Neutrophil (primary cell): ENCODE data around the gene ASPN.

Source experiments
- H3K27ac ChIP-seq: fragments of 200-600 bp; sonication (generic); 2 replicates; pipeline ENCODE4 v1.5.1; 2016; ENCODE audit warnings: mild to moderate bottlenecking, moderate library complexity
- H3K27me3 ChIP-seq: fragments of 200-600 bp; sonication (generic); 2 replicates; pipeline ENCODE4 v1.6.0; 2016; ENCODE audit warnings: mild to moderate bottlenecking
- H3K36me3 ChIP-seq: fragments of 200-600 bp; sonication (generic); 2 replicates; pipeline ENCODE4 v1.5.1; 2017
- H3K4me1 ChIP-seq, 2 experiments: fragments of 200-600 bp in 1 of 2; sonication (generic) in 1 of 2; 1 replicate in 1 of 2; 2 replicates in 1 of 2; pipeline versions ENCODE4 v1.5.1 to v1.6.1; 2013 to 2016; ENCODE audit warnings: low read depth in 1 of 2, low read length in 1 of 2, mild to moderate bottlenecking in 1 of 2, moderate library complexity in 1 of 2; ENCODE audit not compliant: control insufficient read depth in 1 of 2, insufficient read depth in 1 of 2
- H3K4me3 ChIP-seq, 2 experiments: fragments of 200-600 bp in 1 of 2; sonication (generic) in 1 of 2; 1 replicate in 1 of 2; 2 replicates in 1 of 2; pipeline ENCODE4 v1.5.1; 2013 to 2016; ENCODE audit warnings: low read depth in 1 of 2, low read length in 1 of 2, mild to moderate bottlenecking in 1 of 2, moderate library complexity in 1 of 2
- H3K9me3 ChIP-seq: fragments of 200-600 bp; sonication (generic); 2 replicates; pipeline ENCODE4 v1.5.1; 2016
- TF ChIP-seq, protein P1 (sequence below): fragments of 200-600 bp; sonication (generic); IDR thresholded peaks from 2 replicates; pipeline ENCODE4 v1.5.1; 2016; ENCODE audit warnings: antibody characterized with exemption

ASPN gene

DNA sequence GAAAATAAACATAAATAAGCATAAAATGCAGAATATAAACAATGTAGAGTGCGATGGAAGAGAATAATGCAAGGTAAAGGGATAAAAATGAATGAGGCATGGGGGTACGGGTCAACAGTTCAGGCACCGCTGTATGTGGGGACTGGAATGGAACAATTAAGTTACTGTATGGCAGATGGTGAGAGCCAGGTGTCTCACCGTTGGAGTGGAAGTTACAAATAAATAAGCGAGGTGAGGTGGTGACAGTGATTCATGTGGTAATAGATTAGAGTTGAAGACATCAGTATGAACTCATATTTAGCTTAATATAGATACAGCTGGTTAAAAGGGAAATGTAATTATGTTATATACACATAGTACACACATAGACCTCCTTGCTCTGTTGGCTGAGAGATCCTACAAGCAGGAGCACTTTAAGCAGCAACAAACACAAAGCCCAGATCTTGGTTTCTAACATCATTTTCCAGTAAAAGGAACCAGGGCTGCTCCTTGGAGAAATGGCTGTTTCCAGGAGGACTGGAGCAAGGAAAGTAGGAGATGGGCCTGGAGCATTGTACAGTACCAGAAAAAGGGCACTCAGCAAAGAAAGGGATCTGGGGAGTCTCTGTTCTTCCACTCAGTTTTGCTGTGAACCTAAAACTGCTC is 55.7 kb downstream of the ASPN start:
- Histone ChIP-seq H3K9me3 (no peaks in the 10 kb centered on the region), H3K36me3 (no peaks in the 10 kb centered on the region), H3K27ac (no peak overlapping the region), H3K4me3 (no peak overlapping the region), H3K4me1 (no peaks in the 10 kb centered on the region), H3K27me3 (no peaks in the 10 kb centered on the region)
- TF ChIP-seq, protein P1, sequence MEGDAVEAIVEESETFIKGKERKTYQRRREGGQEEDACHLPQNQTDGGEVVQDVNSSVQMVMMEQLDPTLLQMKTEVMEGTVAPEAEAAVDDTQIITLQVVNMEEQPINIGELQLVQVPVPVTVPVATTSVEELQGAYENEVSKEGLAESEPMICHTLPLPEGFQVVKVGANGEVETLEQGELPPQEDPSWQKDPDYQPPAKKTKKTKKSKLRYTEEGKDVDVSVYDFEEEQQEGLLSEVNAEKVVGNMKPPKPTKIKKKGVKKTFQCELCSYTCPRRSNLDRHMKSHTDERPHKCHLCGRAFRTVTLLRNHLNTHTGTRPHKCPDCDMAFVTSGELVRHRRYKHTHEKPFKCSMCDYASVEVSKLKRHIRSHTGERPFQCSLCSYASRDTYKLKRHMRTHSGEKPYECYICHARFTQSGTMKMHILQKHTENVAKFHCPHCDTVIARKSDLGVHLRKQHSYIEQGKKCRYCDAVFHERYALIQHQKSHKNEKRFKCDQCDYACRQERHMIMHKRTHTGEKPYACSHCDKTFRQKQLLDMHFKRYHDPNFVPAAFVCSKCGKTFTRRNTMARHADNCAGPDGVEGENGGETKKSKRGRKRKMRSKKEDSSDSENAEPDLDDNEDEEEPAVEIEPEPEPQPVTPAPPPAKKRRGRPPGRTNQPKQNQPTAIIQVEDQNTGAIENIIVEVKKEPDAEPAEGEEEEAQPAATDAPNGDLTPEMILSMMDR, result no peak

DNA sequence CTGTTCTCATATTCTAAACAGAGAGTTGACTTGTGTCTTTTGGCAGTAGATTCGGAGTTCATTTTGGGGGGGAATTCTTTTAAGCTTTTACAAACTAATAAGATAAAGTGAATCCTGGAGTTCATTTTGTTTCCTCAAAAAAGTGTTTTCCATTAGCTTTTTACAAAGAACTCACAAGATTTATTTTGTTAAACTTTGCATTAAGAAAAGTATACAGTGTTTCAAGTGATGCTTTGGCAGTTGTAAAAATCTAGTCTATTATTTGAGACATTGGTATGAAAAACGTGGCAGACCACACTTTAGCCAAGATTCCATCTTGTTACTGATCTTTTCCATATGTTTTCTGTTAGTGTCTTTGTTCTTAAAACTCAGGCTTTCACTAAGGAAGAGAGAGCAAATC is 56.8 kb downstream of the ASPN start:
- Histone ChIP-seq H3K36me3 (no peaks in the 10 kb centered on the region), H3K27ac (no peak overlapping the region), H3K27me3 (no peaks in the 10 kb centered on the region), H3K9me3 (no peaks in the 10 kb centered on the region), H3K4me1 (no peaks in the 10 kb centered on the region), H3K4me3 (no peak overlapping the region)
- TF ChIP-seq, protein P1, result no peak

GRCh38 chr9:92424340-92424739 is 58.0 kb downstream of the ASPN start, which contains the start of gene OMD:
TSS of gene OMD (minus strand) at chr9:92424471. CDS start at chr9:92417558, 6,913 bp downstream.
- no peaks in the 10 kb centered on the region for H3K9me3 ChIP-seq
- no peaks in the 10 kb centered on the region for H3K36me3 ChIP-seq
- no peaks in the 10 kb centered on the region for H3K4me1 ChIP-seq
- no peak within 1 kb of the TSS for H3K27ac ChIP-seq
- TF ChIP-seq, protein P1, result no peak
- no peaks in the 10 kb centered on the region for H3K27me3 ChIP-seq
- no peak within 1 kb of the TSS for H3K4me3 ChIP-seq

DNA sequence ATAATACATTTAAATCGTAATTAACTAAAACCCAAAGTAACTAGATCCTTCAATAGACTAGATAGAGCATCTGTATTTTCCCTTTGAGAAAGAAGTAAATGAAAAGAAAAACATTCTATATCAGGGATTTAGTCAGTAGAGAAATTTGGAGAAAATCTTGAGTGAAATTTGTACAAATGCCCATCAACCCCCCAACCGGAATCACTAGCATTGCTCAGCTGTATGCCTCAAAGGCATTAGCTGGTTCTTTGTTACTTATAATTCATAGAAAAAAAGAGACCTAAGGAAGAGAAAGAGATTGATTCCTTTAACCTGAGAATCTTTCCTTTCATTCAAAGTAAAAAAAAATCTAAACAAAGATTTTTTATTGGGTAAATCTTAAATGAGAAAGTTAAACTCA is 58.7 kb downstream of the ASPN start:
- Histone ChIP-seq H3K4me1 (no peaks in the 10 kb centered on the region), H3K9me3 (no peaks in the 10 kb centered on the region), H3K27ac (no peak overlapping the region), H3K4me3 (no peak overlapping the region), H3K36me3 (no peaks in the 10 kb centered on the region), H3K27me3 (no peaks in the 10 kb centered on the region)
- TF ChIP-seq, protein P1, result no peak

DNA sequence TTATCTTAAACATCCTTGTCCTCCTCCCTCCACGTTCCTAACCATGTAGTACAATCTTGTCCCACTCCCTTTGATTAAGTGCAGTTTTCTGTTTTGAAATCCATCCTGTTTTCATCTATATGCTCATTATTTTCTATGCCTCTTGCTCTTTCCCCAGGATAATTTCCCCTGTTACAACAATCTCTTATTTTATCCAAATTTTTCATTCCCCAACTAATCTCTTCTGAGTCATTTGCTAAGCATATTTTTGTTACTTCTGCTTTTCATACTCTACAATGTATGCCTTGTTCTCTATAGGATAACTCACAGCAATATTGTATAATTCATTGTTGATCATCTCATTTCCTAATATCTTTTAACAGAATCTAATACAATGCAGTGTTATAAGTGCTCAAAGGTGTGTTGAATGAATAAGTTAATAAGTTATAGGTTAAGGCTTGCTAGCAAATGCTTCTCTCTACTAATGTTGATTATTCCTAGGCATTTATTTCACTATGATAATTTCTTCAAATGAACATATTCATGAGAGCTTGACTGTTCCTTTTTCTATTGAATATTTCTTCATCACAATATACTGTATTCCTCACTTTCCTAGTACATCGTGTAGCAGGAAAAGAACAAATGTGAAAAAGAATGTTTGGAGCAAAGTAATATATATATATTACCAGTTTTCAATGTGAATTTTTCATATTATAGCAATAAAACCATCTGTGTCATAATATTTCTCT is 59.5 kb downstream of the ASPN start:
- TF ChIP-seq, protein P1, result no peak
- no peaks in the 10 kb centered on the region for H3K27me3 ChIP-seq
- H3K4me1 ChIP-seq, result no peaks in the 10 kb centered on the region
- H3K4me3 ChIP-seq, result no peak overlapping the region
- no peak overlapping the region for H3K27ac ChIP-seq
- H3K9me3 ChIP-seq, result no peaks in the 10 kb centered on the region
- H3K36me3 ChIP-seq, result no peaks in the 10 kb centered on the region
